K562 (cell line): ENCODE data around the gene CEP128. TPM values are rescaled to one million over a fixed set of nuclear protein-coding genes. Genes with fewer than 3 reads are reported as not detected.

ENCODE experiments used
- ATAC-seq: fragments of 200-7000 bp; cut with Tn5 transposase; 3 replicates; pipeline ENCODE4 v1.9.1; 2020; ENCODE audit warnings: moderate library complexity
- BruUV-seq: library from RNA; stranded (reverse); fragments of 400-500 nt; replicated peaks from 2 replicates; lab custom pipeline; 2021; lab: Mats Ljungman, UMichigan
- CTCF ChIA-PET: fragments of 300-600 bp; formaldehyde crosslinking; extraction: SDS; loops from one replicate; lab custom pipeline; 2021; ENCODE audit warnings: low intra/inter-chr PET ratio; lab: Yijun Ruan, JAX
- POLR2A ChIA-PET: fragments of 300-600, 350-650 bp; sonication (Branson Sonifier 250); formaldehyde crosslinking; extraction: SDS; loops from one replicate; lab custom pipeline; 2021; ENCODE audit warnings: antibody characterized with exemption, inconsistent platforms; lab: Yijun Ruan, JAX
- DNase-seq, 4 experiments: peaks; one replicate each; pipeline versions ENCODE4 v3.0.0 to v3.0.0-alpha.2; 2011 to 2018; ENCODE audit warnings: low spot score in 3 of 4, mixed read lengths in 3 of 4; ENCODE audit errors: extremely low read depth in 1 of 4
- FAIRE-seq: peaks from 2 replicates; lab custom pipeline; 2011; peaks lifted over from hg19 to GRCh38; lab: Jason Lieb, UNC
- H2AFZ ChIP-seq: 2 replicates; pipeline ENCODE4 v1.6.0; 2011; ENCODE audit warnings: low read depth, low read length, control low read depth, inconsistent platforms
- H3K27ac ChIP-seq: fragments of 200-600 bp; 3 replicates; pipeline ENCODE4 v1.8.0; 2011; ENCODE audit warnings: low read depth, mild to moderate bottlenecking, control low read depth, inconsistent platforms, low read length, moderate library complexity, mixed read lengths; ENCODE audit errors: extremely low read depth
- H3K27me3 ChIP-seq, 2 experiments: fragments of 300-600 bp in 1 of 2; 2 replicates in 1 of 2; 3 replicates in 1 of 2; pipeline versions ENCODE4 v1.6.0 to v1.8.0; 2011; ENCODE audit warnings: inconsistent platforms in 2 of 2, low read length in 2 of 2, mild to moderate bottlenecking in 1 of 2, mixed read lengths in 1 of 2, moderate library complexity in 1 of 2; ENCODE audit not compliant: control insufficient read depth in 2 of 2, insufficient read depth in 2 of 2
- H3K36me3 ChIP-seq: fragments of 300-600 bp; 3 replicates; pipeline ENCODE4 v1.8.0; 2011; ENCODE audit warnings: mild to moderate bottlenecking, low read length, inconsistent platforms; ENCODE audit not compliant: control insufficient read depth, insufficient read depth
- H3K4me1 ChIP-seq, 2 experiments: fragments of 200-600 bp in 1 of 2; replicated peaks in 1 of 2; 2 replicates in 1 of 2; 3 replicates in 1 of 2; pipeline versions ENCODE4 v1.5.1 to v1.8.0; 2011; ENCODE audit warnings: inconsistent platforms in 2 of 2, low read length in 2 of 2, mild to moderate bottlenecking in 1 of 2, mixed read lengths in 1 of 2, moderate library complexity in 1 of 2; ENCODE audit not compliant: control insufficient read depth in 2 of 2, insufficient read depth in 2 of 2
- H3K4me2 ChIP-seq: 2 replicates; pipeline ENCODE4 v1.6.1; 2011; ENCODE audit warnings: low read length, control low read depth, inconsistent platforms, mixed read lengths; ENCODE audit not compliant: insufficient read depth
- H3K4me3 ChIP-seq: fragments of 200-600 bp; sonication (generic), shearing (Covaris generic); 2 replicates; pipeline ENCODE4 v1.5.1; 2016; ENCODE audit warnings: control low read depth, inconsistent platforms
- H3K79me2 ChIP-seq: fragments of 200-600 bp; 3 replicates; pipeline ENCODE4 v1.8.0; 2011; ENCODE audit warnings: low read length, inconsistent platforms; ENCODE audit not compliant: control insufficient read depth, insufficient read depth
- H3K9ac ChIP-seq, 2 experiments: 2 replicates each; pipeline versions ENCODE4 v1.6.0 to v1.6.1; 2011; ENCODE audit warnings: low read depth in 2 of 2, low read length in 2 of 2, control low read depth in 1 of 2, inconsistent platforms in 1 of 2, mild to moderate bottlenecking in 1 of 2, mixed read lengths in 1 of 2; ENCODE audit not compliant: insufficient read depth in 1 of 2
- H3K9me1 ChIP-seq: one replicate; pipeline ENCODE4 v1.6.0; 2011; ENCODE audit warnings: inconsistent platforms, mild to moderate bottlenecking, low read length, moderate library complexity; ENCODE audit not compliant: control insufficient read depth, insufficient read depth
- H3K9me3 ChIP-seq: replicated peaks from 2 replicates; pipeline ENCODE4 v1.5.1; 2011; ENCODE audit warnings: low read depth, low read length, inconsistent platforms; ENCODE audit not compliant: control insufficient read depth, insufficient read depth
- H4K20me1 ChIP-seq: replicated peaks from 2 replicates; pipeline ENCODE4 v1.6.1; 2011; ENCODE audit warnings: low read length, inconsistent platforms, mixed read lengths; ENCODE audit not compliant: control insufficient read depth, insufficient read depth
- ATF4 ChIP-seq: fragments of 450-650 bp; formaldehyde crosslinking; IDR thresholded peaks from 2 replicates; pipeline ENCODE4 v1.4.0; 2022; ENCODE audit warnings: mild to moderate bottlenecking, moderate library complexity
- CHD1 ChIP-seq: fragments of 200-600 bp; sonication (generic); IDR thresholded peaks from one replicate; pipeline ENCODE4 v1.6.1; 2012; ENCODE audit warnings: mild to moderate bottlenecking, moderate library complexity, low read length, inconsistent platforms
- PCBP2 ChIP-seq: fragments of 200-400 bp; formaldehyde crosslinking; IDR thresholded peaks from 2 replicates; pipeline ENCODE4 v1.6.1; 2018; ENCODE audit warnings: low read length, low read depth, mild to moderate bottlenecking, moderate library complexity; ENCODE audit not compliant: poor library complexity, severe bottlenecking
- PYGO2 ChIP-seq: fragments of 450-650 bp; IDR thresholded peaks from 2 replicates; pipeline ENCODE4 v1.6.1; 2016; ENCODE audit warnings: mild to moderate bottlenecking, missing genetic modification characterization, moderate library complexity, missing compliant biosample characterization
- RBM39 ChIP-seq: fragments of 200-400 bp; formaldehyde crosslinking; optimal IDR thresholded peaks from 2 replicates; pipeline ENCODE3; 2018; ENCODE audit warnings: low read depth, low read length
- SRSF9 ChIP-seq: fragments of 200-400 bp; formaldehyde crosslinking; IDR thresholded peaks from 2 replicates; pipeline ENCODE4 v1.6.1; 2017; ENCODE audit warnings: low read depth, low read length, borderline replicate concordance
- STAT5A ChIP-seq: IDR thresholded peaks from 2 replicates; pipeline ENCODE4 v1.6.1; 2012; ENCODE audit warnings: low read length, inconsistent platforms, borderline replicate concordance
- ZBTB33 ChIP-seq: sonication (generic); formaldehyde crosslinking; IDR thresholded peaks from 2 replicates; pipeline ENCODE4 v1.8.1; 2023; ENCODE audit warnings: mild to moderate bottlenecking, missing genetic modification reagents
- ZNF143 ChIP-seq: sonication (generic); formaldehyde crosslinking; IDR thresholded peaks from 2 replicates; pipeline ENCODE4 v1.9.0; 2022; ENCODE audit warnings: mild to moderate bottlenecking, missing genetic modification reagents
- ZNF512 ChIP-seq: IDR thresholded peaks from 2 replicates; pipeline ENCODE4 v1.6.1; 2016; ENCODE audit warnings: missing genetic modification characterization, missing compliant biosample characterization
- ZNF717 ChIP-seq: fragments of 250-450 bp; sonication (Bioruptor Pico); IDR thresholded peaks from 2 replicates; pipeline ENCODE4 v1.5.0; 2021
- WGBS: fragments of 100-300 bp; shearing (Covaris generic); methylation state at CpG from one replicate; pipeline ENCODE4 v1.1.6; 2016; ENCODE audit warnings: low coverage, mixed read lengths; ENCODE audit not compliant: insufficient coverage; ENCODE audit errors: missing lambda C conversion rate; 5-methylcytosine and 5-hydroxymethylcytosine counted together
- in situ Hi-C: fragments of 300-500 bp; cut with MboI; formaldehyde crosslinking; loops from 4 replicates; pipeline ENCODE4 v1.15.0; 2018; ENCODE audit warnings: inconsistent platforms, mixed read lengths
- intact Hi-C: fragments of 100-400 bp; cut with micrococcal nuclease; formaldehyde crosslinking; loops from 2 replicates; pipeline ENCODE4 v1.14.2; 2022
- polyA plus RNA-seq, 8 experiments: library from polyadenylated mRNA; depleted of rRNA in 4 of 8; stranded (reverse) in 5 of 8; unstranded in 3 of 8; fragments of >200 nt; fragmentation: Nextera tagmentation in 2 of 8; fragmentation: Illumina TruSeq in 1 of 8; extraction: Ambion mirVana in 2 of 8; extraction: Trizol in 1 of 8; gene quantifications; 2 replicates each; pipeline versions ENCODE4 v1.2.1 to v1.2.3, GENCODE V29; 2011 to 2014; ENCODE audit warnings: inconsistent platforms in 1 of 8, missing spikeins in 1 of 8
- total RNA-seq, 7 experiments: library from RNA; depleted of rRNA in 6 of 7; stranded (reverse); fragments of >200 nt in 6 of 7; fragmentation: Illumina TruSeq in 2 of 7; extraction: Trizol in 2 of 7; gene quantifications; 2 replicates each; pipeline versions ENCODE4 v1.2.1 to v1.2.3, GENCODE V29; 2011 to 2021; ENCODE audit warnings: low replicate concordance in 1 of 7

Gene CEP128
- total and polyA plus RNA-seq, 9 of the 15 experiments (the other 6 are each of a cell fraction or from before 2014, with no cell fraction given): 2.3 to 9.2 (median 4.6) TPM

GRCh38 chr14:80714474-80714873, 227.1 kb downstream of the CEP128 start:
- BruUV-seq: no TSS peak
- no peaks in the 10 kb centered on the region for H3K9me3 ChIP-seq
- 5% methylated on average over 4 of the region's 4 CpGs for WGBS
- no peak for ATAC-seq
- no peaks in the 10 kb centered on the region for H3K27me3 ChIP-seq
- no peak overlapping the region for H3K27ac ChIP-seq
- no peak for TF ChIP-seq CHD1
- TF ChIP-seq STAT5A: no peak
- TF ChIP-seq RBM39: no peak
- TF ChIP-seq SRSF9: no peak
- no peak for TF ChIP-seq ZNF143 (CRISPR knock-in tag)
- TF ChIP-seq, all 486 proteins: peak for 0
- Histone ChIP-seq H2AFZ (no peak overlapping the region), H3K36me3 (no peaks in the 10 kb centered on the region), H4K20me1 (no peaks in the 10 kb centered on the region), H3K4me2 (no peak overlapping the region), H3K4me3 (no peak overlapping the region), H3K4me1 (no peaks in the 10 kb centered on the region), H3K9ac (no peak overlapping the region), H3K79me2 (no peaks in the 10 kb centered on the region), H3K9me1 (no peaks in the 10 kb centered on the region)
- no peak for DNase-seq
- POLR2A ChIA-PET: no interaction called here
- intact Hi-C loops: no loop called here
- CTCF ChIA-PET: no interaction called here
- no peak for FAIRE-seq
- in situ Hi-C loops: no loop called here

- ChIA-PET POLR2A (no interaction called here), CTCF (no interaction called here)
- in situ Hi-C loops (no loop called here), intact Hi-C loops (no loop called here)
- no peak for ATAC-seq
- Histone ChIP-seq H3K27ac (no peak overlapping the region), H4K20me1 (no peaks in the 10 kb centered on the region), H3K9me1 (no peaks in the 10 kb centered on the region), H3K4me2 (no peak overlapping the region), H3K27me3 (no peaks in the 10 kb centered on the region), H3K9me3 (no peaks in the 10 kb centered on the region), H3K9ac (no peak overlapping the region), H3K79me2 (no peaks in the 10 kb centered on the region), H3K36me3 (no peaks in the 10 kb centered on the region), H3K4me3 (no peak overlapping the region), H3K4me1 (no peaks in the 10 kb centered on the region), H2AFZ (no peak overlapping the region)
- 2% methylated on average over 5 of the region's 5 CpGs for WGBS
- BruUV-seq: no TSS peak
- no peak for FAIRE-seq
- no peak for DNase-seq
- TF ChIP-seq ATF4 (CRISPR knock-in tag): no peak
- no peak for TF ChIP-seq PCBP2
- no peak for TF ChIP-seq ZNF512 (tag)
- TF ChIP-seq ZBTB33 (CRISPR knock-in tag): no peak
- TF ChIP-seq PYGO2 (tag): no peak
- TF ChIP-seq ZNF717 (CRISPR knock-in tag): no peak
Observed at GRCh38 chr14:80713076-80713850, 228.3 kb downstream of the CEP128 start.
